ENCODE measurements around the gene FOXP3. TPM values are rescaled to one million over a fixed set of nuclear protein-coding genes. Genes with fewer than 3 reads are reported as not detected.

FOXP3 gene
- total RNA-seq: under 1 TPM in 2 of 6 donors, not detected in 4; 0.23 to 0.54 TPM

DNA sequence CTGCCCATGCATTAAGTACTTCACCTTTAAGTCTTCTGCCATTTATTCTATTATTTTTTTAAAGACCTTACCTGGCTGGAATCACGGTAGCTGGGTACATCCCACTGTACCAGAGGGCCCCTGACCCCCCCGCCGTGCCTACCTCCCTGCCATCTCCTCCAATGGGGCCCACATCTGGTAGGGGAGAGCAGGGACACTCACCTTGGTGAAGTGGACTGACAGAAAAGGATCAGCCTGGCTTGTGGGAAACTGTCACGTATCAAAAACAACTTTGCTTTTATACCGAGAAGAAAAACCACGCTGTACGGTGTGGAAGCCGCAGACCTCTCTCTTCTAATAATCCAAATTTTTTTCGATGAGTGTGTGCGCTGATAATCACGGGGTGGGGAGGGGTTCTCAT, at the start of gene FOXP3:
Gene FOXP3 (minus strand): TSS at position 251 of the 400 bp plus-strand sequence. CDS start 6,205 bp downstream, outside the sequence.
- no peak within 1 kb of the TSS for H3K27ac ChIP-seq
- no peaks in the 10 kb centered on the region for H3K9me3 ChIP-seq
- TF ChIP-seq POLR2AphosphoS5 (IDR thresholded peaks at IDR 0.05) (no peak), POLR2A (IDR thresholded peaks at IDR 0.05) (no peak), EP300 (IDR thresholded peaks at IDR 0.05) (no peak)
- TF ChIP-seq, protein P1, sequence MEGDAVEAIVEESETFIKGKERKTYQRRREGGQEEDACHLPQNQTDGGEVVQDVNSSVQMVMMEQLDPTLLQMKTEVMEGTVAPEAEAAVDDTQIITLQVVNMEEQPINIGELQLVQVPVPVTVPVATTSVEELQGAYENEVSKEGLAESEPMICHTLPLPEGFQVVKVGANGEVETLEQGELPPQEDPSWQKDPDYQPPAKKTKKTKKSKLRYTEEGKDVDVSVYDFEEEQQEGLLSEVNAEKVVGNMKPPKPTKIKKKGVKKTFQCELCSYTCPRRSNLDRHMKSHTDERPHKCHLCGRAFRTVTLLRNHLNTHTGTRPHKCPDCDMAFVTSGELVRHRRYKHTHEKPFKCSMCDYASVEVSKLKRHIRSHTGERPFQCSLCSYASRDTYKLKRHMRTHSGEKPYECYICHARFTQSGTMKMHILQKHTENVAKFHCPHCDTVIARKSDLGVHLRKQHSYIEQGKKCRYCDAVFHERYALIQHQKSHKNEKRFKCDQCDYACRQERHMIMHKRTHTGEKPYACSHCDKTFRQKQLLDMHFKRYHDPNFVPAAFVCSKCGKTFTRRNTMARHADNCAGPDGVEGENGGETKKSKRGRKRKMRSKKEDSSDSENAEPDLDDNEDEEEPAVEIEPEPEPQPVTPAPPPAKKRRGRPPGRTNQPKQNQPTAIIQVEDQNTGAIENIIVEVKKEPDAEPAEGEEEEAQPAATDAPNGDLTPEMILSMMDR (IDR thresholded peaks at IDR 0.05): no peak
- no peaks in the 10 kb centered on the region for H3K27me3 ChIP-seq
- DNase-seq (no peak), ATAC-seq (ENCODE audit: low FRiP score in 2 of 2) (no peak)
- no peaks in the 10 kb centered on the region for H3K36me3 ChIP-seq
- no peaks in the 10 kb centered on the region for H3K4me1 ChIP-seq
- WGBS, 2 donors: 76 to 82% methylated on average over 11 of the region's 11 CpGs
- H3K4me3 ChIP-seq: no peak within 1 kb of the TSS

DNA sequence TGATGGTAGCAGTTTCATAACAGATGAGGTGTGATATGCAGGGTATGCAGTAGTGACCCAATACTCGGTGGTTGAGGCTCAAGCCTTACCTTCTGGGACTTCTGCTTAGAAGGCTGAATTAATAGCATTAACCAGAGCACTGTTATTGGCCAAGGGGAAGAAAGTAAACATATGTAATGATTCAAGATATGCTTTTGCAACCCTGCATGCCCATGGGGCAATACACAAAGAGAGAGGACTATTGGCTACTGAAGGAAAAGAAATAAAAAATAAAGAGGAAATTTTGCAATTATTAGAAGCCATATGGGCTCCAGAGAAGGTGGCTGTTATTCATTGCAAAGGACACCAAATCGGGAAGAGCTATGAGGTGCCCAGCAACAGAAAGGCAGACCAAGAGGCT, 47.7 kb upstream of the FOXP3 start:
- no peak for ATAC-seq (ENCODE audit: low FRiP score in 2 of 2)
- no peak for TF ChIP-seq POLR2A (IDR thresholded peaks at IDR 0.05)
- no peak for TF ChIP-seq POLR2AphosphoS5 (IDR thresholded peaks at IDR 0.05)
- TF ChIP-seq, protein P1 (IDR thresholded peaks at IDR 0.05): no peak
- TF ChIP-seq EP300 (IDR thresholded peaks at IDR 0.05): no peak
- 67 to 71% methylated on average over 2 of the region's 2 CpGs for WGBS, 2 donors
- Histone ChIP-seq H3K4me3 (no peak overlapping the region), H3K9me3 (no peaks in the 10 kb centered on the region), H3K27ac (no peak overlapping the region), H3K27me3 (no peaks in the 10 kb centered on the region), H3K36me3 (no peaks in the 10 kb centered on the region), H3K4me1 (peaks cover 0 to 19% (median 8%) of the 10 kb centered on the region in 4 donors)
- DNase-seq: no peak

DNA sequence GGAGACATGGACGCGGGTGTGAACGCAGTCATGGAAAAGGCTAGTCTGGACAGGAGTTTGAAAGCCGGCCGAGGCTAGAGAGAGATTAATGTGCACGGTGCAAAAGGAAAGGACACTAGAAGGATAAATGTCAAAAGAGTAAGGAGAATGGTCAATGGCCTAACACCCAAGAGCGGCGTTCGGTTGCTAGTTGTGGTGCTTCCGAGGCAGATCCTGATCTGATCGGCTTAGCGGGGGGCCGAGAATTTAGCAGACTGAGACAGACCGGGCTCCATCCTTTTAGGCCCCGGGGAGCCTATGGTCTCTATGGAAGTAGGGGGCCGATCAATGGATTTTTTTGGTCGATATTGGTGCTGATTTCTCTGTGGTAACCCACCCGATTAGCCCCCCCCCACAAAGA, 45.9 kb upstream of the FOXP3 start:
- Histone ChIP-seq H3K27ac (no peak overlapping the region), H3K4me3 (no peak overlapping the region), H3K9me3 (no peaks in the 10 kb centered on the region), H3K4me1 (peaks cover 0 to 19% (median 8%) of the 10 kb centered on the region in 4 donors), H3K27me3 (no peaks in the 10 kb centered on the region), H3K36me3 (no peaks in the 10 kb centered on the region)
- DNase-seq (no peak), ATAC-seq (ENCODE audit: low FRiP score in 2 of 2) (no peak)
- no peak for TF ChIP-seq POLR2A (IDR thresholded peaks at IDR 0.05)
- TF ChIP-seq POLR2AphosphoS5 (IDR thresholded peaks at IDR 0.05): no peak
- TF ChIP-seq, protein P1 (IDR thresholded peaks at IDR 0.05): no peak
- TF ChIP-seq EP300 (IDR thresholded peaks at IDR 0.05): no peak
- 86 to 87% methylated on average over 18 of the region's 18 CpGs for WGBS, 2 donors

DNA sequence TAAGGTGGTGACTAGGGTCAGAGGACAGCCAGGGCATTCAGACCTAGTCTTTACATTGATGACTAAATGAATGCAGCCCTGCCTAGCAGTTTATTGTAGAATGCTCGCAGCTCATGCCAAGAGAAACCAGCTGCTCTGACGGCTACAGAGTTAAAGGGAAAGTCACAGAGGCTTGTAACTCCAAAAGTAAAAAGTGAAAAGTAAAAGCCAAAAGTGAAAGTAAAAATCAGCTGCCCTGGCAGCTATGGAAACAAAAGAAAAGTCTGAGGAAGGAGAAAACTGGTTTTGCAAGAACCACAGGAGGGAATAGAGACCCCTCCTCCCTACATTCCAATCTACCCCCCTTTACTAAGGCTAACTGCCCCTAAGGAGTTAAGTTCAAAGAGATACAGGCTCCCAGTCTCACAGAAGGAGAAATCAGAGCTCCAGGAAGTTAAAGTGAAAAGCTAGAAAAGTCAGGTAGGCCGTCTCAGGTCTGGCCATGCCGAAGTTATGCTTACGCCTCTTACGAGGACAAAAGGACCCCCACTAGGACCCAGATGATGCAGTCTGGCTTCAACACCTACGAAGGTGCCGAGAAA, 45.0 kb upstream of the FOXP3 start:
- Histone ChIP-seq H3K4me1 (peaks cover 0 to 19% (median 8%) of the 10 kb centered on the region in 4 donors), H3K27me3 (no peaks in the 10 kb centered on the region), H3K36me3 (no peaks in the 10 kb centered on the region), H3K4me3 (peak overlapping the region in 3 of 4 donors; percentile 26 to 43 (median 39)), H3K9me3 (no peaks in the 10 kb centered on the region), H3K27ac (peak overlapping the region; percentile 60 to 67 (median 64))
- ATAC-seq (ENCODE audit: low FRiP score in 2 of 2): peak in 1 of 2 donors; percentile 24
- DNase-seq: no peak
- 18 to 24% methylated on average over 8 of the region's 8 CpGs for WGBS, 2 donors
- TF ChIP-seq, protein P1 (IDR thresholded peaks at IDR 0.05): no peak
- TF ChIP-seq POLR2AphosphoS5 (IDR thresholded peaks at IDR 0.05): no peak
- TF ChIP-seq POLR2A (IDR thresholded peaks at IDR 0.05): no peak
- TF ChIP-seq EP300 (IDR thresholded peaks at IDR 0.05): no peak

Measured in upper lobe of left lung (tissue), 6 donors.